G401 (cell line): Measurements from ENCODE around the gene SKI. TPM values are rescaled to one million over a fixed set of nuclear protein-coding genes. Genes with fewer than 3 reads are reported as not detected.
A peak's percentile ranks its signal among the peaks of the same experiment; 100 is the strongest.
"Not testable (repeated sequence)": the region's sequence is repeated elsewhere in the genome, so short reads cannot be mapped to it uniquely, and the experiment has no call there.

ENCODE experiments used
- DNase-seq: peaks from one replicate; pipeline ENCODE4 v3.0.0-alpha.2; 2015; ENCODE audit warnings: low spot score
- in situ Hi-C: cut with HindIII; loops from 2 replicates; pipeline ENCODE4 v1.10.0; 2016; ENCODE audit warnings: low sequenced_read_pairs, mixed read lengths
- total RNA-seq: library from RNA; depleted of rRNA; stranded (reverse); fragments of >200 nt; shearing (Covaris generic); gene quantifications from 2 replicates; pipeline ENCODE4 v1.2.3, GENCODE V29; 2014

Gene SKI
- total RNA-seq, 1 experiment from 2014 or later: 15.2 TPM

GRCh38 chr1:2322065-2322571 is 94.0 kb downstream of the SKI start:
- peak; percentile 71 for DNase-seq
- in situ Hi-C loops: no loop called here

DNA sequence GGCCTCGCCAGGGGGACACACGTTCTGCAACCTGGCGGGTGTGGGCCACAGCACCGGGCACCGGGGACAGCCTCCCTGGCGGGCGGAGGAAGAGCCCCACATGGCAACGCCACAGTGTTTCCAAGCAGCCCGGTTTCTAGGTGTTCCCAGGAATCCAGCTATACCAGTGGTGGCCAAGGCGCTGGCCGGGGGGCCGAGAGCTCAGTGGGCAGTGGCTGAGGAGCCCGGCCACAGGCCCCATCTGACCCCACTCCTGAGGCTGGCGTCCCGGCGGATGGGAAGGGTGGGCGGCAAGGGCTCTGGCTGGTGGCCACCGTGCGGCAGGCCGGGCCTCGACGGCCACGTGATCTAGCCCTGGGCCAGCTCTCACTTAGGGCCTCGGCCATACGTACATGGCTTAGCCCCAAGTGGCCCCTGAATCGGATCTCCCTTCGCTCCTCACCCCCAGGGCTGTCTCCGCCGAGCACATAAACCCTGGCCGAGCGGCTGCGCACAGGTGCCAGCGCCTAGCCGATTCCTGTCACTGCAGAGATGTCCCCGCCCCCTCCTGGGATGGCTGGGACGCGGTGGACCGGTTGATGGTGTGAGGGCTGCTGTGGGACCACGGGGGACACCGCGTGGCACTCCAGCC is 94.6 kb downstream of the SKI start:
- in situ Hi-C loops: no loop called here
- DNase-seq: no peak

DNA sequence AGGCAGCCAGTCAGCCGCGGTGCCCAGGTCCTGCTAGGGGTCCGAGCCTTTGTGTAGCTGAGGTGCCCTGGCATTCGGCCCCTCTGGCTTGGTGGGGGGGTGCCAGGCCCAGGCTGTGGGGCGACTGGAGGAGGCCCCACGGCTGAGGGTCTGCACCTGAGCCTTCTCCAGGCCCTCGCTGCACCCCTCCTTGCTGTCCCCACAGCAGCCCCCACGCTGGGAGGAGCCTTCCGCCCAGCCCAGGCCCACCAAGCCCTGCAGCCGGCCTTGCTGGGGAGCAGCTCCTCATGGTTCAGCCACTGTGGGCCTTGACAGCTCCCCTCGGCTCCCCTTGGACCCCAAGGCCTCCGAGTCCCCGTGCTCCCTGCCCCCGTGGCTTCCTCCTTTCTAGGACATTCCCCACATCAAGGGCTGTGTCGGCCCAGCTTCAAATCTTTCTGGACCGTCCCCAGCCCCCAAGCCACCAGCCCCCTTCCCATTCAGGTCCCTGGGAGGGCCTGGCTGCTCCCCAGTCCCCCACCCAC is 95.4 kb downstream of the SKI start:
- in situ Hi-C loops: no loop called here
- DNase-seq: no peak

DNA sequence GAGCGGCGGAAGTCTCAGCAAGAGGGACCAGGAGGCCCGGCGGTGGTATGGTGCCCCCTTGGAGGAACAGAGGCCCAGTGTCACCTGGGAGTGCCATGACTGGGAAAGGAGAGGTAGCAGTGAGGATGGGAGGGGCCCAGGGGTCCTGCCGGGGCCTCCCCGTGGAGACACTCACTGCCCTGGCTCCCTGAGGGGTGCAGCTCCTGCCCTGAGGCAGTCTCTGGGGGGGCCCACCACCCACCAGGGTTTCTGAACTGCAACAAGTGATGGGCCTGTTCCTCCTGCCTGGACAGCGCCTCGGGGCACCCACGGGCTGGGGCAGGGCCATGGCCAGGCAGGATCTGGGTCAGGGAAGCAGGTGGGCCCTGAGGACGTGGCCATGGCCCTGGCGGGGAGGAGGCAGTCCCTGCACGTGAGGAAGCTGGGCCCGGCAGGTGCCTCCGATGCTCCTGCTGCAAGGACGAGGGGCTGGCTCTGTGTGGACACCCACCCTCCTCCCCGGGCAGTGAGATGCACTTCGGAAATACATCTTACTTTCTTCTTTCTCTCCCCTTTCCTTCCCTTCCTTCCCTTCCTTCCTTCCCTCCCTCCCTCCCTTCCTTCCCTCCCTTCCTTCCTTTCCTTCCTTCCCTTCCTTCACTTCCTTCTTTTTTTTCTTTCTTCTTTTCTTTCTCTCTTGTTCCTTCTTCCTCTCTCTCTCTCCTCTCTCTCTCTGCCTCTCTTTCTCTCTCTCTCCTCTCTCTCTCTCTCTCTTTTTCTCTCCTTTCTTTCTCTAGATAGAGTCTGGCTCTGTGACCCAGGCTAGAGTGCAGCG is 96.6 kb downstream of the SKI start:
- in situ Hi-C loops: no loop called here
- DNase-seq: no peak

DNA sequence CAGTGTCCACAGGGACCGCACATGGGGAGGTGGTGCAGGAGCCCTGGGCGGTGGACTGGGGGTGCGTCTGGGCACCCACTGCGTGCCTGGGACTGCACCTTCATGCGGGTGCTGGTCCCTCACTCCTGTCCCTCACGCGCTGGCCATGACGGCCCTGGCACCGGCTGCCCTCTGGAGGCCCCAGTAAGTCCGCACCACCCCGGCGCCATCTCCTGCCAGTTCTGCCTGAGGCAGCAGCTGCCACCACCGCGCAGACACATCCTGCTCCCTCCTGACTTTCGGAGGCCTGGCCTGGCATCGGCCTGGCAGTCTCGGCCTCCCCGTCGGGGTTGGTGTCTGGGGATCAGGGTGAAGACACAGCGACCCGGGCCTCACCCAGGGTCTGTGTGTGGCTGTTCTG is 98.4 kb downstream of the SKI start:
- DNase-seq: peak; percentile 75

DNA sequence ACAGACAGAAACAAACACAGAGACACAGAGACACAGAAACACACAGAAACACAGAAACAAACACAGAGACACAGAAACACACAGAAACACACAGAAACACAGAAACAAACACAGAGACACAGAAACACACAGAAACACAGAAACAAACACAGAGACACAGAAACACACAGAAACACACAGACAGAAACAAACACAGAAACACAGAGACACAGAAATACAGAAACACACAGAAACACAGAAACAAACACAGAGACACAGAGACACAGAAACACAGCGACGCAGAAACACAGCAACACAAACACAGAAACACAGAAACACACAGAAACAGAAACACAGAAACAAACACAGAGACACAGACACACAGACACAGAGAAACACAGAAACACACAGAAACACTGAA is 99.0 kb downstream of the SKI start:
- in situ Hi-C loops, DNase-seq: not testable (repeated sequence)

More for the DNA sequence above, 98.4 kb downstream of the SKI start:
- in situ Hi-C loops: no loop called here

- DNase-seq: no peak
- in situ Hi-C loops: no loop called here
Measured at GRCh38 chr1:2327841-2328240, 99.7 kb downstream of the SKI start.

DNA sequence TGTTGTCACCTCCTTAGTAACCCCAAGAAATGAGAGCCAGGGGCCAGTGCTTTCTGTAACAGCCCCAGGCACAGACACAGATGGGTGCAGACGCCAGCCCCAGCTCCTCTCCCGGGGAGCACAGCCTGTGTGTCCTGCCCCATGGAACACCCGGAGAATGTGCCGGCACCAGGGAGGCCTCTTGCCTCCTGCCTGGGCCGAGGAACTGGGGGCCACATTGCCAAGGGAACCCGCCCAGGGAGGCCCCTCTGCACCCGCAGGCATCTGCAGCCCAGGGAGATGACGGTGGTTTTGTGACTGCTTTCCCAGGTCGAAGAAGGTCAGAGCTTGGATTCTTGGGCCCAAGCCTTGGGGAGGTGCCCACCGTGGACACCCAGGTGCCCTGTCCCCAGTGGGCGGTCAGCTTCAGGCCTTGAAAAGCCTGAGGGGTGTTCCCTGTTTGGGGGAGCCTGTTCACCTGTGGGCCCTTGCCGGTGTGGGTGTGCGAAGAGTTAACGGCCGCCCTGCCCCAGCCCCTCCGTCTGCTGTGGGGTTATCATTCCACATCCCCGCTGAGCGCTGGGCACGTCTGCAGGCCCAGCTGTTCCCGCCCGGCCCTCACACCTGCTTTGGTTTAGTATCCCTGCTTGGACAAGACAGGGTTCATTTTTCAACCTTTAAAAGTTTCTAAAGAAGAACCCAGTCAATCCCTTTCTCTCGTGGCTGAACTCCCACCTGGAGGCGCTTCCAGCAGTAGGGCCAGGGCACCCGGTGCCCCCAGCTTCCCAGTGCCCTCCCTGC is 100.7 kb downstream of the SKI start:
- no peak for DNase-seq
- in situ Hi-C loops: no loop called here

- no peak for DNase-seq
- in situ Hi-C loops: no loop called here
Measured at GRCh38 chr1:2330035-2330434, 101.9 kb downstream of the SKI start.

DNA sequence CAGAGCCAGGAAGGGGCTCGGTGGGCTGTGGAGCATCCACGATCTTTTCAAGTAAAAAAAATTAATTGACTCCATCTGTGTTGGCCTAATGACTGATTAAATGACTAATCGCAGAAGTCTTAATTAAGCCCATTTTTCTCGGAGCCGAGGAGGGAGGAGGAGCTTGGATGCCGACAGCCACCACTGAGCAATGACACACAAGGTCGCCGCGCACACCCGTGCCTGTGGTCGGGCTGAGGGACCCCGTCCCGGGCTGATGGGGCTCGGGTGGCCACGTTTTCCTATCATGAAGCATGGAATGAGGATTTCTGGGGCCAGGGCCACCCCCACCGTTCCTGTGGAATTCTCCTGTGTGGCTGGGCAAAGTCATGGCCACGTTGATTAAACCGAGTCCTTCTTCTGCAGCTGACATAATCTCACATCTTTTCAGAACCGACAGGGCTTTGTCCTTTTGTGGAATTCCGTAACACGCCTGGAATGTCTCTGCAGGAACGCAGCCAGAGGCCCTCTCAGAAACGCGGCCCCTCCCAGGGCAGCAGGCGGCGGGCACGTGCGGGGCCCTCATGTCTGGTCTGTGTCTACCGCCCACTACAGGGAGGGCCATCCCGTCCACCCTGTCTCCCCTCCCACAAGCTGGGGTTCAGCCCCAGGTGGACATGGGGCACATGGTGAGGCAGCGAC is 102.5 kb downstream of the SKI start:
- in situ Hi-C loops: no loop called here
- DNase-seq: no peak

DNA sequence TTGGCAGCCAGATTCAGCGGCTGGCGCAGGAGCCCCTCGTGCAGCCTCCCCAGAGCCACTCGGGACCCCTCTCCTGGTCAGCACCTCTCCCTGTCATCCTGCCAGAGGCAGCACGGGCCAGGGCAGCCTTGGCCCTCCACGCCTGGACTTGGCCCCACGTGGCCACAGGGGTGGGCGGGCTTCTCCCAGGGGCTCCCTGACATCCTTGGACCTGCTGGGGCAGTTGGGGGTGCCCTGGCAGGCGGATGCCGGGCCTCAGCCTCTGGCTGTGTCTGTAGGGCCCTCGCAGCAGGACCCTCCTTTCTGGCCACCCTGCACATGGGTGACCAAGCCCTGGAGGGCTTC is 103.1 kb downstream of the SKI start:
- DNase-seq: no peak
- in situ Hi-C loops: no loop called here

- in situ Hi-C loops, DNase-seq: not testable (repeated sequence)
Measured at GRCh38 chr1:2331580-2331979, 103.5 kb downstream of the SKI start.

DNA sequence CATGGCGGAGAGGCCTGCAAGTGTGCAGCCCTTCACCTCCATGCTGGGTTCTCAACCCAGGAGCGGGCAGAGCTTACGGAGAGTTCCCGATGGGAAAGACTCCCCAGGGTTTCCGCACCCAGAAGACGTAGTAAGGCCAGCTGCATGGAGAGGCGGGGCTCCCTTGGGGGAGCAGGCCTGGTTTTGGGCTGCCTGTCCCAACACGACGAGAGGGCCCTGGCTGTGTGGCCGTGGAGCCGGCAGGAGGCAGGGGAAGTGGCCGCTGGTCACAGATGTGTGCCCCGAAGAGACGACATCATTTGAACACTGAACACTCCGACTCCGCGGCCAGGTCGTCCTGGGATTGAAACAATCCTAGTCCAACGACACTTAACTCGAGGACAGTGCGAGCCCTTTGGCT is 106.2 kb downstream of the SKI start:
- no peak for DNase-seq
- in situ Hi-C loops: no loop called here

DNA sequence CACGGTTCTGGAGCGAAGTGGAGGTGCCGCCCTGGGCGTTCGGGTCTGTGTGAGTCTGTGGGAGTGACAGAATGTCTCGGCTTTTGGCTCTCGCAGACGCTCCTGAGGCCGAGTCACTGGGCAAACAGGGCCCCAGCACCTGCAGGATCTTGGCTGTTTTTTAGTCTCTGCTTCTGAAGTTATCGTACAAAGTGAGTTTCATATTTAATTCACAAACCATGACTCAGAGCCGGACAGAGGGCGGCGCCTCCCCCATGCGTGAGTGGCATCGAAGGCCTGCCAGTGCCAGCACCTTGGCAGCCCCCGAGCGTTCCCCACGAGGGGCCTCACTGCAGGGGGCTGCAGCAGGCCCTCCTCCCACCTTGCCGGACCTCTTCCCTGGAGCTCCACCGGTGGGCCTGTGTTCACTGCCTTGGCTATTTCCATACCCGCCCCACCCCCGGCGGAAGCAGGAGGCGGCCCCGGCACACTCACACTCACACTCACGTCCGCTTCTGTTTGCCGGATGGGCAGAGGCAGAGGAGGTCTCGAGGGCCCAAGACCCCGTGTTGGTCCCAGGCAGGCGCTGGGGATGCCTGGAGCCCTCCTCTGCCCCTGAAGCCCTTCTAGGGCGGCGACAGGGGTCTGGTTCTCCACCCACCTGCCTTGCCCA is 106.9 kb downstream of the SKI start:
- DNase-seq: no peak
- in situ Hi-C loops: no loop called here

DNA sequence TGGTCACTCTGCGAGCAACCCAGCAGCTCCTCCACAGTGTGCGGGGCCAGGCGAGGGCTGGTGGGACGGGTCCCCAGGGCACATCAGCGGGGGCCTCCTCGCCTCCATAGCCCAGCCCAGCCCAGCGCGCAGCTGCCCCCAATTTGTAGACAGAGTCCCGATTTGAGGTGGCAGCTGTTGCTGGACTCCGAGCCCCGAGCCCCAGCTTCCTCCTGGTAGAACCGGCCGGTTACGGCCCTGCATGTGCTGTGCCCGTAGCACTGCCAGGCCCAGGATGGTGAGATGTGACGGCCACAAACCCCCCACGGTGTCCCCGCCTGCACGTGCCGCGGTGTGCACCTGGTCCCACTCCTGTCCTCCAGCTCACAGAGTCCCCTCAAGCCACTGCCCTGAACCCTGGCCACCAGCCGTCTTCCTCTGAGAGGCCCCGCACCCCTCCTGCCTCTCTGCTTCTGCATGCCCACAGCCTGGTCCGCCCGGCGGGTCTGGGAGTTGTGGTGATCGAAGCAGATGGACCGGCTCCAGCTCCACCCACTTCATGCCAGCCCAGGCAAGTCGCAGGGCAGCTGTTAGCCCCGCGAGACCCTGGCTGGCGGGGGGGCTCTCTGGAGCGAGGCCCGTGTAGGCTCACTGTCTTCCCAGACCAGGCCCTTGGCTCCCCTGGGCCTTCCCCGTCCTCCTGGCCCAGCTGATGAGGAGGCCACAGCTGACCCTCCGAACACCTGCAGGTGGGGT is 107.8 kb downstream of the SKI start:
- no peak for DNase-seq

GRCh38 chr1:2336499-2336898 is 108.4 kb downstream of the SKI start:
- in situ Hi-C loops: no loop called here
- DNase-seq: no peak

More for the DNA sequence above, 107.8 kb downstream of the SKI start:
- in situ Hi-C loops: no loop called here

DNA sequence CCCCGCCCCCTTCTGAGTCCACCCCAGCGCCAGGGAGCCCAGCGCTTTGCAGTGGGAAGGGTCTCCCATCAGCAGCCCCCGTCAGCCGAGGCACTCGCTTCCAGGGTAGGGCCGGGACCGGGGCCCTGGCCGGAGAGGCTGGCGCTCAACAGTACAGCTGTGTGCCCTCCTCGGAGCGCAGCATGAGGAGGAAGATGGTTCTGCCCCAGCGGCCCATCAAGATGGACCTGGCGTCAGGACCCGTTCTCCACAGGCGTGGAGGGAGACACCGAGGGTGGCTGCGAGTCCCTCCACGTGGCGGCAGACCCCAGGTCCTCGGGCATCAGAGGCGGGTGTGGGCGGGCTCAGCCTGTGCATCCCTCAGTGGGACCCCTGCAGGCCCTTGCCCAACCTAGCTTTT is 109.0 kb downstream of the SKI start:
- in situ Hi-C loops: no loop called here
- no peak for DNase-seq

DNA sequence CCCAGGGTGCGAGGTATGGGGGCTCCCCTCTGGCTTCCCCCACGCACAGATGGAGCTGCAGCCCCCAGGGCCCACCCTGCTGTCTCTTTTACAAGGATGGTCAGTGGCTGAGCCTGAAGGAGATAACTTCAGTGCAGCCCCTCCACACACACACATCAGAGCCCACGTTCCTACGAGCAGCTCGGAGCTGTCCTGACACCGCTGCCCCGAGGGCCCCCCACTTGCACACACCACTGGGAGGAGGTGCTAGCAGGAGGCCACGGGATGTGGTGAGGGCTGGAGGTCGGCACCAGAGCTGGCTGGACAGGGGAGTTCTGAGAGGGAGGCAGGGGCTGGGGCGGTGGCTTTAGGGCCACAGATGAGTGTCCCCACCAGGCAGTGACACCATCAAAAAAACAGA is 109.4 kb downstream of the SKI start:
- in situ Hi-C loops: no loop called here
- no peak for DNase-seq
